Ascending aorta (tissue), 2 donors: ENCODE data around the gene RNASE4. TPM values are rescaled to one million over a fixed set of nuclear protein-coding genes. Genes with fewer than 3 reads are reported as not detected.
"Not testable (repeated sequence)": the region's sequence is repeated elsewhere in the genome, so short reads cannot be mapped to it uniquely, and the experiment has no call there.

ENCODE experiments used
- DNase-seq, 2 donors: peaks; one replicate each; pipeline ENCODE4 v3.0.0-alpha.2; 2019; ENCODE audit warnings: low spot score in 2 of 2
- H3K27ac ChIP-seq, 2 donors: fragments of 200-600 bp; sonication (generic); one replicate each; pipeline ENCODE4 v1.5.1; 2016 to 2017; ENCODE audit warnings: mild to moderate bottlenecking in 1 of 2
- H3K27me3 ChIP-seq: fragments of 200-600 bp; sonication (generic); one replicate; pipeline ENCODE4 v1.5.1; 2017
- H3K36me3 ChIP-seq, 2 donors: fragments of 200-600 bp; sonication (generic); one replicate each; pipeline ENCODE4 v1.5.1; 2016
- H3K4me1 ChIP-seq, 2 donors: fragments of 200-600 bp; sonication (generic); one replicate each; pipeline ENCODE4 v1.5.1; 2016 to 2017; ENCODE audit warnings: mild to moderate bottlenecking in 1 of 2
- H3K4me3 ChIP-seq, 2 donors: fragments of 200-600 bp; sonication (generic); one replicate each; pipeline ENCODE4 v1.5.1; 2016 to 2017; ENCODE audit warnings: mild to moderate bottlenecking in 1 of 2
- H3K9me3 ChIP-seq, 2 donors: fragments of 200-600 bp; sonication (generic); one replicate each; pipeline ENCODE4 v1.5.1; 2016
- intact Hi-C: fragments of 100-400 bp; cut with DNase I; formaldehyde crosslinking; loops from one replicate; pipeline ENCODE4 v1.15.1; 2023
- total RNA-seq: library from RNA; depleted of rRNA; stranded (reverse); fragments of >200 nt; gene quantifications from one replicate; pipeline ENCODE4 v1.1.0, GENCODE V29; 2016
- TF ChIP-seq, protein P1 (sequence below), 3 experiments: fragments of 200-600 bp in 2 of 3; fragments of 450-650 bp in 1 of 3; sonication (generic) in 2 of 3; IDR thresholded peaks; one replicate each; pipeline ENCODE4 v1.5.1; 2016 to 2019; ENCODE audit warnings: antibody characterized with exemption in 3 of 3, mild to moderate bottlenecking in 1 of 3, moderate library complexity in 1 of 3

The RNASE4 gene
- total RNA-seq, 1 donor from 2014 or later = 23.2 TPM

DNA sequence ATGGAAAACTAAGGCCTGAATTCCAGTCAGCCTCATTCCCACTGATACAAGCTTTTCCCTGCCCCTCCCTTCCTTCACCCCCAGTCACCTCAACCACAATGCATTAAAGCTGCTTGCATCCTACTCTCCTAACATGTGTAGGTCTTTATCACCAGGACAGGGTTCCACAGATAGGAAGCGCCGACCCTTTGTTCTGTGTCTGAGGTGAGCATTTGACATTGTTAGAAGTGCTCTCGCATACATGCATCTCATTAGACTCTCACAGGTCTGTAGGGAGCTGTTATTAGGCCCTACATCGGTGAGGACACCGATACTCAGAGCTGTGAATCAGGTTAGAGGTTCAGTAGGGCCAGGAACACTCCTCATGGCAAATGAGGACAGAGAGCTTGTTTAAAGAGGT lies 48.1 kb downstream of the RNASE4 start:
- Histone ChIP-seq H3K27me3 (no peaks in the 10 kb centered on the region), H3K4me1 (no peaks in the 10 kb centered on the region), H3K27ac (no peak overlapping the region), H3K9me3 (no peaks in the 10 kb centered on the region), H3K4me3 (no peak overlapping the region), H3K36me3 (no peaks in the 10 kb centered on the region)
- DNase-seq = no peak
- TF ChIP-seq, protein P1, sequence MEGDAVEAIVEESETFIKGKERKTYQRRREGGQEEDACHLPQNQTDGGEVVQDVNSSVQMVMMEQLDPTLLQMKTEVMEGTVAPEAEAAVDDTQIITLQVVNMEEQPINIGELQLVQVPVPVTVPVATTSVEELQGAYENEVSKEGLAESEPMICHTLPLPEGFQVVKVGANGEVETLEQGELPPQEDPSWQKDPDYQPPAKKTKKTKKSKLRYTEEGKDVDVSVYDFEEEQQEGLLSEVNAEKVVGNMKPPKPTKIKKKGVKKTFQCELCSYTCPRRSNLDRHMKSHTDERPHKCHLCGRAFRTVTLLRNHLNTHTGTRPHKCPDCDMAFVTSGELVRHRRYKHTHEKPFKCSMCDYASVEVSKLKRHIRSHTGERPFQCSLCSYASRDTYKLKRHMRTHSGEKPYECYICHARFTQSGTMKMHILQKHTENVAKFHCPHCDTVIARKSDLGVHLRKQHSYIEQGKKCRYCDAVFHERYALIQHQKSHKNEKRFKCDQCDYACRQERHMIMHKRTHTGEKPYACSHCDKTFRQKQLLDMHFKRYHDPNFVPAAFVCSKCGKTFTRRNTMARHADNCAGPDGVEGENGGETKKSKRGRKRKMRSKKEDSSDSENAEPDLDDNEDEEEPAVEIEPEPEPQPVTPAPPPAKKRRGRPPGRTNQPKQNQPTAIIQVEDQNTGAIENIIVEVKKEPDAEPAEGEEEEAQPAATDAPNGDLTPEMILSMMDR (IDR thresholded peaks at IDR 0.05) = no peak
- intact Hi-C loops = no loop called here

DNA sequence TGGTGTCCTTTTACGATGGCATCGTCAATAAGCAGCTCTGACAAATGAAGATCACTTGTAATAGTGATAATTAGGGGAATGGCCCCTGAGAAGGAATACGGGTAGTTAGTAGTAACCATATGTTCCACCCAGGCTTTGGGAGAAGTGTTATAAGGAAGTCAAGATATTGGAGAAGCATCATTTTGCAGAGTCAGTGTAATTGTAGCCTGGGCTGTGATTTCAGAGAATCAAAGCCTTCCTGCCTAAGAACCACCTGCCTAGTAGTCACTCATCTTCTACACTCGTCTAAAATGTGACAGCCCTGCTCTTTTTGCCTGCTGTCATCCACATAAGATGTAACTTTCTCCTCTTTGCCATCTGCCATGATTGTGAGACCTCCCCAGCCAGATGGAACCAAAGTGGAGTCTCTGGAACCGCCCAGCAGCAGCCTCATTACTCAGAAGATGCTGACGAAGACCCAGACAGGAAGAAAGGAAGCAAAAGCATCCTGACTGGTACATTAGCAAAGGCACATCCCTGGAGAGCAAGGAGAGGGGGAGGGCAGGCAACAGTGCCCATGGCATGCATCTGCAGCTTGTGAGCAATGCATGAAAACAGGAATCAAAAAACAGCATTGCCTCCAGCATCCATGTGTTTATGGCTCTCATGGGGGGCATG lies 48.7 kb downstream of the RNASE4 start:
- DNase-seq = no peak
- no peaks in the 10 kb centered on the region for H3K36me3 ChIP-seq
- no peaks in the 10 kb centered on the region for H3K4me1 ChIP-seq
- no peak overlapping the region for H3K4me3 ChIP-seq
- H3K27ac ChIP-seq = no peak overlapping the region
- intact Hi-C loops = no loop called here
- no peaks in the 10 kb centered on the region for H3K9me3 ChIP-seq
- H3K27me3 ChIP-seq = no peaks in the 10 kb centered on the region
- TF ChIP-seq, protein P1 (IDR thresholded peaks at IDR 0.05) = no peak

DNA sequence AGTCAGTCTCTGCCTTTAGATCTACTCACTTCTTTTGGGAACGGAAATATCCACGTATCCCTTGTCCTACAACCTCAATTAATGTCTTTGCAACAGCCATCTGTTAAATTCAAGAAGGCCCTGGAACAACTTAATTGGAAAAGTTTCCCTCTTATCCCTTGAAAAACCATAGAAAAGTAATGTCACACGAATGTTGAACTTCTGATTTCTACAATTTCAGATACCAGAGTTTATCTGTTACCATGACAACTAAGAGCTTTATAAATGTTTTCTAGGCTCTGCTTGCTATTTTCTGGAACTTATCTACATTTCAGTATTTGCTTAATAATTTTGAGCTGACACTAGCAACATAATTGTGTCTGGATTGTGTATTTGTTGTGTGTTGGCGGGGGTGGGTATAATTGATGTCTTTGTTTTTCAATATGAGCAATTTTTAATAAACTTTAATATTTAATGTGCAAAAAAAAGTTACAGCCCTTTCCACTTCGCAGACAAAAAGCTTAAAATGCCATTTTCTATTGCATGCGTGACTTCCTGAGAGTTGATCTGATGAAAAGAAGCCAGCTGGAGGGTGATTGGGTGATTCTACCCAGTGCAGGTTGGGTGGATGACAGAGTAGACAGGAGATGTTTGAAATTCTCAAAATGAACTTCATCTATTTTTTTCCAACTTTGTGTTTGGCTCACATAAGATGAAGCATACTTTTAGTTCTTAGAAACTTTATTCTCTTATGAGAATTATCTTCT lies 49.5 kb downstream of the RNASE4 start:
- no peak for DNase-seq
- intact Hi-C loops = no loop called here
- Histone ChIP-seq H3K36me3 (no peaks in the 10 kb centered on the region), H3K27ac (no peak overlapping the region), H3K27me3 (no peaks in the 10 kb centered on the region), H3K4me3 (no peak overlapping the region), H3K9me3 (no peaks in the 10 kb centered on the region), H3K4me1 (no peaks in the 10 kb centered on the region)
- TF ChIP-seq, protein P1 (IDR thresholded peaks at IDR 0.05) = no peak

DNA sequence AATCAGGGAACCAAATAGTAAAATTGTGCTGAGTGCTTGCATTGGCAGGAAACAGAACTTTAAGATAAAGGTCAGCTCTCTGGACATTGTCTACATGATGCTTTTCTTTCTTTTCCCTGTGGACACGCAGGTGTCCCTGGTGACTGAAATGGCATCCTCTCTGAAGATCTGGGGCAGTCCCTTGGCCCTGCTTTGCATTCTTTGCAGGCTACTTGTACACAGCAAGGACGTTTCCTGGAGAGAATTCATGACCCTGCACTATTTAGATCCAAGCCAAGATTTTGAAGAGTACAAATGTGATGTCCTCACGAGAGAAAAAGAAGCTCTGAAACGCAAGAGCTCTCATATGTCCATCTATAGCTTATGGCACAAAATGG lies 50.1 kb downstream of the RNASE4 start:
- Histone ChIP-seq H3K9me3 (no peaks in the 10 kb centered on the region), H3K27ac (no peak overlapping the region), H3K4me3 (no peak overlapping the region), H3K4me1 (no peaks in the 10 kb centered on the region), H3K27me3 (no peaks in the 10 kb centered on the region), H3K36me3 (no peaks in the 10 kb centered on the region)
- no peak for DNase-seq
- intact Hi-C loops = no loop called here
- TF ChIP-seq, protein P1 (IDR thresholded peaks at IDR 0.05) = no peak

DNA sequence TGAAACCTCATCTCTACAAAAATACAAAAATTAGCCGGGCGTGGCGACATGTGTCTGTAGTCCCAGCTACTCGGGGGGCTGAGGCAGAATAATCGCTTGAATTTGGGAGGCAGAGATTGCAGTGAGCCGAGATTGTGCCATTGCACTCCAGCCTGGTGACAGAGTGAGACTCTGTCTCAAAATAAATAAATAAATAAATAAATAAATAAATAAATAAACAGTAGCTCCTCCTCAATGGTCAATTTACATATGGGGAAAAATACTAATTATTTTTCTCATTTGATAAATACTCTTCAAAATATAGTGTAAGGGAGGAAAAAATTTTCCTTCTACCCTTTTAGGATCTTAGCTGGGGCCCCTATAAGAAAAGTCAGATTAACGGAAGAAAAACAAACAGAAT lies 53.9 kb downstream of the RNASE4 start:
- H3K9me3 ChIP-seq, intact Hi-C loops, H3K27me3 ChIP-seq, H3K4me1 ChIP-seq, H3K4me3 ChIP-seq, DNase-seq, H3K27ac ChIP-seq, H3K36me3 ChIP-seq: not testable (repeated sequence)

DNA sequence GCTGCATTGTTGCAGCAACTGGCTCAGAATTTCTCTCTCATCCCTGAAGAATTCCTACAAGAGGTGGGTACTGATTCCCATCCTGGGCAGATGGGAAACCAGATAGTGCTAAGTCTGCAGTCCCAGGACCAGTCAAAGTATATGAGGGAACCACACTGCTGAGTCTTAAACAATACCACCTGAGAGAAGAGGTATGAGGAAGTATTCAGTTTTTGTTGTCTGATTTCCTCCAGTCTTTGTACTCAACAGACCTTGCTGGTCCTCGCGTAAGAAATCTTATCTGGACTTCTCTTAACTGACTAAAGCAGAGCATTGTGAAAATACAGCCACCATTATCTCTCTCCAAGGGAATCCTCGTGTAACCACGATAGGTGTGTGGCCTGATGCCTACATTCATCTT lies 57.8 kb downstream of the RNASE4 start:
- no peaks in the 10 kb centered on the region for H3K27me3 ChIP-seq
- no peak overlapping the region for H3K4me3 ChIP-seq
- H3K36me3 ChIP-seq = no peaks in the 10 kb centered on the region
- no peak overlapping the region for H3K27ac ChIP-seq
- no peaks in the 10 kb centered on the region for H3K9me3 ChIP-seq
- TF ChIP-seq, protein P1 (IDR thresholded peaks at IDR 0.05) = no peak
- intact Hi-C loops = no loop called here
- no peak for DNase-seq
- no peaks in the 10 kb centered on the region for H3K4me1 ChIP-seq
